GM10266 (cell line): ENCODE results near the gene DNAH11.
"Not testable (repeated sequence)": the region's sequence is repeated elsewhere in the genome, so short reads cannot be mapped to it uniquely, and the experiment has no call there.

Experiments used
- DNase-seq: peaks from one replicate; pipeline ENCODE4 v3.0.0; 2012; ENCODE audit errors: extremely low spot score
- CTCF ChIP-seq: IDR thresholded peaks from 2 replicates; pipeline ENCODE4 v1.5.1; 2012; ENCODE audit warnings: mild to moderate bottlenecking, low read depth; ENCODE audit not compliant: control insufficient read depth, insufficient read depth; ENCODE audit errors: missing control alignments

DNAH11 gene

GRCh38 chr7:21844742-21845141 lies 301.9 kb downstream of the DNAH11 start:
- DNase-seq: no peak
- TF ChIP-seq CTCF: no peak

GRCh38 chr7:21850531-21851285 lies 307.9 kb downstream of the DNAH11 start:
- no peak for DNase-seq
- TF ChIP-seq CTCF: no peak

- TF ChIP-seq CTCF: no peak
- DNase-seq: no peak
Measured at GRCh38 chr7:21851559-21851967, 308.7 kb downstream of the DNAH11 start.

GRCh38 chr7:21865631-21866204 lies 322.9 kb downstream of the DNAH11 start:
- DNase-seq: not testable (repeated sequence)

- no peak for TF ChIP-seq CTCF
- no peak for DNase-seq
Measured at GRCh38 chr7:21866731-21867130, 323.9 kb downstream of the DNAH11 start.

GRCh38 chr7:21867226-21867625 lies 324.4 kb downstream of the DNAH11 start:
- no peak for DNase-seq
- TF ChIP-seq CTCF: no peak

GRCh38 chr7:21867816-21868575 lies 325.2 kb downstream of the DNAH11 start:
- DNase-seq: no peak
- TF ChIP-seq CTCF: no peak
